ENCODE results near the gene E2F3.

- TF ChIP-seq CTCF (IDR thresholded peaks at IDR 0.05 in 2 of 3, conservative IDR thresholded peaks at IDR 0.05 in 1 of 3; ENCODE audit: borderline replicate concordance in 1 of 3, insufficient read depth in 1 of 3, low read depth in 2 of 3, low read length in 2 of 3) (no peak), POLR2A (IDR thresholded peaks at IDR 0.05; ENCODE audit: borderline replicate concordance, extremely low read depth, insufficient read depth, insufficient read length) (no peak), ZNF274 (IDR thresholded peaks at IDR 0.05; ENCODE audit: low read depth, low read length) (no peak)
These were observed 139.0 kb downstream of the E2F3 start for GRCh38 chr6:20540683-20541082.
